Panc1 (cell line): ENCODE measurements around the gene SLC7A1. TPM values are rescaled to one million over a fixed set of nuclear protein-coding genes. Genes with fewer than 3 reads are reported as not detected.

Experiments
- ATAC-seq: fragments of 200-7000 bp; cut with Tn5 transposase; 2 replicates; pipeline ENCODE4 v1.9.1; 2020; ENCODE audit warnings: mild to moderate bottlenecking, moderate library complexity
- BruUV-seq: library from RNA; stranded (reverse); fragments of 400-500 nt; replicated peaks from 2 replicates; lab custom pipeline; 2021; lab: Mats Ljungman, UMichigan
- CTCF ChIA-PET: fragments of 300-600 bp; sonication (Branson Sonifier 250); formaldehyde crosslinking; loops from one replicate; lab custom pipeline; 2022; ENCODE audit warnings: antibody characterized with exemption; lab: Charles Lee
- POLR2A ChIA-PET: fragments of 300-600 bp; sonication (Branson Sonifier 250); formaldehyde crosslinking; loops from one replicate; lab custom pipeline; 2022; ENCODE audit warnings: antibody characterized with exemption; lab: Charles Lee
- DNase-seq: peaks from one replicate; pipeline ENCODE4 v3.0.0-alpha.2; 2010; ENCODE audit warnings: low read depth, low spot score
- H3K27ac ChIP-seq: 2 replicates; pipeline ENCODE4 v1.5.1; 2011; ENCODE audit warnings: mild to moderate bottlenecking, low read length, inconsistent platforms
- H3K27me3 ChIP-seq: fragments of 200-500 bp; sonication (Bioruptor generic); 2 replicates; pipeline ENCODE4 v1.6.0; 2014; ENCODE audit warnings: low read length, inconsistent platforms; ENCODE audit not compliant: control insufficient read depth, insufficient read depth
- H3K36me3 ChIP-seq: fragments of 200-500 bp; sonication (Bioruptor generic); 2 replicates; pipeline ENCODE4 v1.5.1; 2014; ENCODE audit warnings: inconsistent platforms, mild to moderate bottlenecking, low read length, moderate library complexity; ENCODE audit not compliant: control insufficient read depth, insufficient read depth
- H3K4me1 ChIP-seq: 2 replicates; pipeline ENCODE4 v1.5.1; 2011; ENCODE audit warnings: inconsistent platforms, mild to moderate bottlenecking, low read length, moderate library complexity; ENCODE audit not compliant: control insufficient read depth, insufficient read depth
- H3K4me3 ChIP-seq, 2 experiments: 2 replicates each; pipeline ENCODE4 v1.5.1; 2011 to 2012; ENCODE audit warnings: low read depth in 2 of 2, low read length in 2 of 2, mild to moderate bottlenecking in 2 of 2, inconsistent platforms in 1 of 2, moderate library complexity in 1 of 2
- H3K9me3 ChIP-seq: fragments of 200-500 bp; sonication (Bioruptor generic); 2 replicates; pipeline ENCODE4 v1.5.1; 2014; ENCODE audit warnings: low read depth, mild to moderate bottlenecking, inconsistent platforms, low read length, moderate library complexity; ENCODE audit not compliant: control insufficient read depth, insufficient read depth
- POLR2AphosphoS5 ChIP-seq: IDR thresholded peaks from 2 replicates; pipeline ENCODE4 v1.6.1; 2012; ENCODE audit warnings: mild to moderate bottlenecking, low read depth, low read length, moderate library complexity
- SIN3A ChIP-seq: IDR thresholded peaks from 2 replicates; pipeline ENCODE4 v1.6.1; 2012; ENCODE audit warnings: low read depth, mild to moderate bottlenecking, low read length, moderate library complexity, borderline replicate concordance; ENCODE audit not compliant: insufficient read depth
- TCF7L2 ChIP-seq: IDR thresholded peaks from 2 replicates; pipeline ENCODE4 v1.6.1; 2011; ENCODE audit warnings: mild to moderate bottlenecking, low read depth, low read length, inconsistent platforms
- in situ Hi-C: cut with HindIII; loops from 2 replicates; pipeline ENCODE4 v1.10.0; 2016; ENCODE audit warnings: low sequenced_read_pairs, low pct_unique_long_range_greater_than_20kb
- intact Hi-C: fragments of 100-400 bp; cut with micrococcal nuclease; formaldehyde crosslinking; loops from one replicate; pipeline ENCODE4 v1.10.0; 2022; ENCODE audit not compliant: unreplicated experiment
- total RNA-seq: library from RNA; stranded (reverse); gene quantifications from one replicate; pipeline ENCODE4 v1.2.1, GENCODE V29; 2021; ENCODE audit not compliant: unreplicated experiment
- TF ChIP-seq, protein P1 (sequence below): fragments of 450-650 bp; IDR thresholded peaks from 2 replicates; pipeline ENCODE4 v1.5.1; 2017; ENCODE audit warnings: mild to moderate bottlenecking
- TF ChIP-seq, protein P2 (sequence below), 2 experiments: IDR thresholded peaks; 2 replicates each; pipeline ENCODE4 v1.6.1; 2011 to 2012; ENCODE audit warnings: low read depth in 2 of 2, control low read depth in 1 of 2, low read length in 1 of 2, mild to moderate bottlenecking in 1 of 2, moderate library complexity in 1 of 2; ENCODE audit not compliant: insufficient read depth in 1 of 2

SLC7A1 gene
- total RNA-seq, 1 experiment from 2014 or later, result 63.3 TPM

- ChIA-PET CTCF (no interaction called here), POLR2A (no interaction called here)
- DNase-seq, result no peak
- no peak overlapping the region for H3K4me3 ChIP-seq
- TF ChIP-seq, protein P1, sequence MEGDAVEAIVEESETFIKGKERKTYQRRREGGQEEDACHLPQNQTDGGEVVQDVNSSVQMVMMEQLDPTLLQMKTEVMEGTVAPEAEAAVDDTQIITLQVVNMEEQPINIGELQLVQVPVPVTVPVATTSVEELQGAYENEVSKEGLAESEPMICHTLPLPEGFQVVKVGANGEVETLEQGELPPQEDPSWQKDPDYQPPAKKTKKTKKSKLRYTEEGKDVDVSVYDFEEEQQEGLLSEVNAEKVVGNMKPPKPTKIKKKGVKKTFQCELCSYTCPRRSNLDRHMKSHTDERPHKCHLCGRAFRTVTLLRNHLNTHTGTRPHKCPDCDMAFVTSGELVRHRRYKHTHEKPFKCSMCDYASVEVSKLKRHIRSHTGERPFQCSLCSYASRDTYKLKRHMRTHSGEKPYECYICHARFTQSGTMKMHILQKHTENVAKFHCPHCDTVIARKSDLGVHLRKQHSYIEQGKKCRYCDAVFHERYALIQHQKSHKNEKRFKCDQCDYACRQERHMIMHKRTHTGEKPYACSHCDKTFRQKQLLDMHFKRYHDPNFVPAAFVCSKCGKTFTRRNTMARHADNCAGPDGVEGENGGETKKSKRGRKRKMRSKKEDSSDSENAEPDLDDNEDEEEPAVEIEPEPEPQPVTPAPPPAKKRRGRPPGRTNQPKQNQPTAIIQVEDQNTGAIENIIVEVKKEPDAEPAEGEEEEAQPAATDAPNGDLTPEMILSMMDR, result no peak
- TF ChIP-seq, protein P2, sequence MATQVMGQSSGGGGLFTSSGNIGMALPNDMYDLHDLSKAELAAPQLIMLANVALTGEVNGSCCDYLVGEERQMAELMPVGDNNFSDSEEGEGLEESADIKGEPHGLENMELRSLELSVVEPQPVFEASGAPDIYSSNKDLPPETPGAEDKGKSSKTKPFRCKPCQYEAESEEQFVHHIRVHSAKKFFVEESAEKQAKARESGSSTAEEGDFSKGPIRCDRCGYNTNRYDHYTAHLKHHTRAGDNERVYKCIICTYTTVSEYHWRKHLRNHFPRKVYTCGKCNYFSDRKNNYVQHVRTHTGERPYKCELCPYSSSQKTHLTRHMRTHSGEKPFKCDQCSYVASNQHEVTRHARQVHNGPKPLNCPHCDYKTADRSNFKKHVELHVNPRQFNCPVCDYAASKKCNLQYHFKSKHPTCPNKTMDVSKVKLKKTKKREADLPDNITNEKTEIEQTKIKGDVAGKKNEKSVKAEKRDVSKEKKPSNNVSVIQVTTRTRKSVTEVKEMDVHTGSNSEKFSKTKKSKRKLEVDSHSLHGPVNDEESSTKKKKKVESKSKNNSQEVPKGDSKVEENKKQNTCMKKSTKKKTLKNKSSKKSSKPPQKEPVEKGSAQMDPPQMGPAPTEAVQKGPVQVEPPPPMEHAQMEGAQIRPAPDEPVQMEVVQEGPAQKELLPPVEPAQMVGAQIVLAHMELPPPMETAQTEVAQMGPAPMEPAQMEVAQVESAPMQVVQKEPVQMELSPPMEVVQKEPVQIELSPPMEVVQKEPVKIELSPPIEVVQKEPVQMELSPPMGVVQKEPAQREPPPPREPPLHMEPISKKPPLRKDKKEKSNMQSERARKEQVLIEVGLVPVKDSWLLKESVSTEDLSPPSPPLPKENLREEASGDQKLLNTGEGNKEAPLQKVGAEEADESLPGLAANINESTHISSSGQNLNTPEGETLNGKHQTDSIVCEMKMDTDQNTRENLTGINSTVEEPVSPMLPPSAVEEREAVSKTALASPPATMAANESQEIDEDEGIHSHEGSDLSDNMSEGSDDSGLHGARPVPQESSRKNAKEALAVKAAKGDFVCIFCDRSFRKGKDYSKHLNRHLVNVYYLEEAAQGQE (IDR thresholded peaks at IDR 0.05; ENCODE audit: insufficient read depth in 1 of 2, low read depth in 2 of 2, low read length in 1 of 2), result no peak
- no peak for TF ChIP-seq TCF7L2
- TF ChIP-seq SIN3A, result no peak
- no peak for TF ChIP-seq POLR2AphosphoS5
- intact Hi-C loops, result no loop called here
- no peak overlapping the region for H3K27ac ChIP-seq
- no TSS peak for BruUV-seq
- no peaks in the 10 kb centered on the region for H3K9me3 ChIP-seq
- peaks cover 4% of the 10 kb centered on the region for H3K4me1 ChIP-seq
- H3K36me3 ChIP-seq, result no peaks in the 10 kb centered on the region
- in situ Hi-C loops, result no loop called here
- ATAC-seq, result no peak
- H3K27me3 ChIP-seq, result no peaks in the 10 kb centered on the region
Measured at GRCh38 chr13:29571876-29572570, 23.5 kb downstream of the SLC7A1 start.

DNA sequence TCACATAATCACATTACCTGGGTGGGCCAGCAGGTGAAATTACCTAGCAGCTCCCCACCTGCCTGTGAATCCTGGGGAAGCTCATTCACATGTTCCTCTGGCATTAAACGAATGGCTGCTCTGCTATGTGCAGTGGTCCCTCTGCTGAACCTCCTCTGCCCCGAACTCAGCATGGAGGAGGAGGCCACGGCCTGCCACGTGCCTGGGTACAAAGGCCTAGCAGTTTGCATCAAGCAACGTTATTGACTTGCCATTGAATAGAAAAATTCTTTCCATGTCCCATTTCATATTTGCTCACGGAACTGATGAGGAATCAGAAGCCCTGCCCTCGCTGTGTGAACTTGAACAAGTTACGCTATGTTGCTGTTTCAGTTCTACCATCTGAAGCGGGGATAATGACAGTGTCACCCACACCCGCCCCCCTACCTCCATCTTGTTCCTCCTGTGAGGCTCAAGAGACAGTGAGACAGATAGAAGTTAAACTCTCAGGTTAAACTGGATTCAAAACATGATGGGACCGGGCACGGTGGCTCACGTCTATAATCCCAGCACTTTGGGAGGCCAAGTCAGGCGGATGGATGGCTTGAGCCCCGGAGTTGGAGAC, 25.3 kb downstream of the SLC7A1 start:
- ATAC-seq, result no peak
- intact Hi-C loops (no loop called here), in situ Hi-C loops (no loop called here)
- TF ChIP-seq POLR2AphosphoS5, result no peak
- TF ChIP-seq, protein P1, result no peak
- TF ChIP-seq TCF7L2, result no peak
- TF ChIP-seq, protein P2 (IDR thresholded peaks at IDR 0.05; ENCODE audit: insufficient read depth in 1 of 2, low read depth in 2 of 2, low read length in 1 of 2), result no peak
- no peak for TF ChIP-seq SIN3A
- Histone ChIP-seq H3K36me3 (no peaks in the 10 kb centered on the region), H3K4me1 (peaks cover 4% of the 10 kb centered on the region), H3K9me3 (no peaks in the 10 kb centered on the region), H3K27ac (no peak overlapping the region), H3K27me3 (no peaks in the 10 kb centered on the region), H3K4me3 (no peak overlapping the region)
- BruUV-seq, result no TSS peak
- no peak for DNase-seq
- ChIA-PET CTCF (no interaction called here), POLR2A (no interaction called here)
